Islet precursor cell (in vitro differentiated cells): ENCODE measurements around the gene CACNA1E.
"Not testable (repeated sequence)": the region's sequence is repeated elsewhere in the genome, so short reads cannot be mapped to it uniquely, and the experiment has no call there.

Source experiments
- DNase-seq: peaks from one replicate; pipeline ENCODE4 v3.0.0-alpha.2; 2018

The CACNA1E gene

DNA sequence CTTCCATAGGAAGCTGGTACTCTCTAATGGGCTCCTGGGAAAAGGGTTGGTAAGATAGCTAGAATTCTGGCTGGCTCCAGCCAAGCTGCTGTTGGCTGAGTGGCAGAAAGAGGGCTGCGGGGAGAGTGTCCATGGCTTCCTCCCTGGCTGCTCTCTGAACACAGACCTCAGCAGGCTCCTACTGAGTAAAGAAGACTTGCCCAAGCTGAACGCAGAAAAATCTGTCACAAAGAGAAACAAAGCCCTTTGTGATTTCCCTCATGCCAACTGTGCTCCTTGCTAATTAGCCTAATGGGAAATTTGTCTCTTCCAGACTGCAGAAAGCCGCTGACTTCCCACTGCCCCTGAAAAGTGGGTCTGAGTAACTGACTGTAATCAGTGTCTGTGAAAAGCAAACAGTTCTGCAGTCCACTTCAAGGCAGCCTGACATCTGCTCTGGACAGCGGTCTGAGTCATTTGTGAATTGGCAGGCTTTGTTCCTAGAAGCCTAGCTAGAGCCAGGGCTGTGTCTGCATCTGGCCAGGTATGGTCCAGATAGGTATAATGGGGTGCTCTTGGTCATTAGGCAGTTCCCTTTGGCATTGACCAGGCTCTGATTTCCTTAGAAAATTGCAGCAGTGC lies 295.4 kb downstream of the CACNA1E start:
- peak; percentile 92 for DNase-seq

DNA sequence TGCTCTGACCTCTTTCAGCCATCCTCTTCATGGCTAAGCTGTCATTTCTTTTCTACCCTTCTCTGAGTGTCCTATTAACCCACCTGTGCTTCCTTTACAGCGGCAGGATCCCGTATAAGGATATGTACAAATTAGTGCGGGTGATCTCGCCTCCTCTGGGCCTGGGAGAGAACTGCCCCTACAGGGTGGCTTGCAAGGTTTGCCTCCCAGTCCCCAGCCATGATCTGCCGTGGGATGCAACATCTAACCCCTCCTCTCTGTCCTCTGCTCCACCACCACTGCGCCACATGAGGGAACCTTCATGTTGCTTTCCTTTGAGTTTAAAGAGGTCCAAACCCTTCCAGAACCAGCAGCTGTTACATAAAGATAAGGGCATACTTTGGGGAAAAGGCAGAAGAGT lies 296.0 kb downstream of the CACNA1E start:
- no peak for DNase-seq

DNA sequence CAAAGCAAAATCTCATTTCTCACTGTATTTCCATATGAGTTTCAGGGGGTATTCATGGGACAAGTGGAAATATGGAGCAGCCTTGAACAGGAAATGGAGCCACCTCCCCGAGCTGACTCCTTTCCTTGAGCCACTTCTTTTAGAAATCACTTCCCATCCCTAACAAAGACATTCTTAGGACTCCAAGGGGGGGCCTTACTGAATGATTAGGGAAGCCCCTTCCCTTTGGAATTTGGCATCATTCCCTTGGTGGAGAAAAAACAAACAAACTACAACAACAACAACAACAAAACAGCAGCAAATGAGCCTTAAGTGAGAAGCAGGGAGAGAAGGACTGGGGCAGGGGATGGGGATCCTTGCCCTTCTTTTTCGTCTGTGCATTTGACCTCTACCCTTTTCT lies 299.9 kb downstream of the CACNA1E start:
- no peak for DNase-seq

DNA sequence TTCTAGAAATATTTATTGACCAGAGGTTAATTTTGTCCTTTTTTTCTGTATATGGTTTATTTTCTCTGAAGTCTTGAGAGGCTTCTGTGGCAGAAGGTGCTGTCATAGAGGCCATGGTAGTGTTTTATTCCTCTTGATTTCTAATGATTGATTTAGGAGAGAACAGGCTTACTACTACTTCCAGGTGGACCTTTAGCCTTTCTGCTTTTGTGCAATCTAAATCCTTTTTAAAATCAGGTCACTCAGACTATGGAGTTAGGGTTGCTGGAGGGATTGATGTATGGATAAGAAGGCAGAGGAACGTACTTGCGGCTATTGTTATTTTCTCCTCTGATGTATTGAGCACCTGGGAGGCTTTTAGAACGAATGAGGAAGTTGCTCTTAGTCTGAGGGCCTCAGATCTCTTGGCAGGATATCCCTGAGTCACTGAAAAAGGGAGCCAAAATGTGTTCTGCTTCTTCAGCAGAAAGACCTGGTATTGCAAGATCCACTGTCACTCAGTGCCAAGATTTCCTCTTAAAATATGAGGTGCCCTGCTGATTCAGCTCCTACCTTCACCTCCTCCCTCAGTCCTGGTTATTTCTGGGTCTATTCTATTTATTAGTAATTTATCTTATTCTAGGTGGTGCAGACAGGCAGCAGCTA lies 300.8 kb downstream of the CACNA1E start:
- no peak for DNase-seq

DNA sequence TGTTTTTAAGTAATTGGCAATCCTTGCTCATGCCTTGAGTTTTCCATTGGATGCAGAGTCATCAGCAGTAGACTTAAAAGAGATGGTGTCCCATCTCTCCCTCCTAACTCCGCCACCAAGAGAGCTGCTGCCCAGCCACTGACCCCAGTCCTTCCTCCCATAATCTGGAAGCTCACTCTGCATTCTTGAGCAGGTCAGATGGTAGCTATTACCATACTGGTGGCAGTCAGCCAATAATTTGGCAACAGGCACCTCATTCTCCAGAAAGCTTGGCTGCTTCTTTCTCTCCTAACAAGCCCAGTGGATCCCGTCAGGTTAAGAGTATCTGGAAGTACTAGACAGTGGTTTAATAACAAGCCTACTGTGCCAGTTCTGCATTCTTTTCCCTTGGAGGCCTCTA lies 306.1 kb downstream of the CACNA1E start:
- DNase-seq: no peak

DNA sequence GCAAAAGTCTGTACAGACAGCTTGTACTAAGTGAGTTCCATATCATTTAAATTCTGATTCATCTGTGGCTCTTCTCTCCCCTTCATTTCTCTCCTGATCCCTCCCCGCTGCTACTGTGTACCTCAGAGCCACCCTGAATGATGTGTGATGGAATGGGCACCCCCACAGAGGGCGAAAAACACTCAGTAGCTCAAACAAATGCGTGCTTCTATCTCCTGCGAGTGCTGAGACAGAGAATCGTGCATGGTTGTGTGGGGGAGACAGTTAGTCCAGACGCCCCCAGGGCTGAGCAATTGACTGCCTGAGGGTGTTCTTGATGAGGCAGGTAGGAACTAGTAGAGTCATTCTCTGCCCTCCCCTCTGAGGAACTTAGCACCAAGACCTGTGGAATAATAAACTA lies 308.4 kb downstream of the CACNA1E start:
- no peak for DNase-seq

DNA sequence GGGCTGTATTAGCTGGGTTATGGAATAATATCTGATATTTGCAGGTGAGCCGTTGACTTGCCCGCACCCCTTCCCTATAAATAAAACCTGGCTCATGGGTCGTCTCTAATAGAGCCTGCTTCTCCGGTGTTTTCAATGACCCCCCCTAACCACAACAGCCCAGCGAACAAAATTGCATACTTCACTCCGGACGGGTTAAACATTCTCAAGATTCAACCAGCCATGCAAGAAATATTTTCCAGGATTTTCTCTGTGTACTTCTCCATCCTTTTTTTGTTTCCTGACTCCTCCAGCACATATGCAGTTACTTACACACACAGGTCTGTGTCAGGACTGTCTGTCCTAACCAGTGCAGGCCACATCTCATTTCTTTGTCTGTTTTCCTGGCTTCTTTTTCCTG lies 310.5 kb downstream of the CACNA1E start:
- DNase-seq: no peak

DNA sequence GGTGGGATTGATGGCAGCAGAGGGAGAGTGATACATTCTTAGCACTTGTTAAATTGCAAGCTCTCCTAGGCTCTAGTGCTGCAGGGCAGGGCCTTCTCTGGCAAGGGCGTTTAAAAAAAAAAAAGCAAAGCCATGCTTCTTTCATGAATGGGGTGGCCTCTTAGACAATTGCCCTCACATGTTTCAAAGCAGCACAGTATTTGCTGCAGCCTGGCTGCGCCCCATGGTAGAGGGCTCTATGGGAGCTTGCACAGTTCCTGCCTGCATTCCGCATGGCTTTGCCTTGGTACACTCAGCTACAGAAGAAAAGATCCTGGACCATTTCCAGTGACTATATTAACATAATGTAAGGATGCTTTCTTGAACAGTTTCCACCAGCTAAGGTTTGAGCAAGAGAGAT lies 311.0 kb downstream of the CACNA1E start:
- DNase-seq: no peak

DNA sequence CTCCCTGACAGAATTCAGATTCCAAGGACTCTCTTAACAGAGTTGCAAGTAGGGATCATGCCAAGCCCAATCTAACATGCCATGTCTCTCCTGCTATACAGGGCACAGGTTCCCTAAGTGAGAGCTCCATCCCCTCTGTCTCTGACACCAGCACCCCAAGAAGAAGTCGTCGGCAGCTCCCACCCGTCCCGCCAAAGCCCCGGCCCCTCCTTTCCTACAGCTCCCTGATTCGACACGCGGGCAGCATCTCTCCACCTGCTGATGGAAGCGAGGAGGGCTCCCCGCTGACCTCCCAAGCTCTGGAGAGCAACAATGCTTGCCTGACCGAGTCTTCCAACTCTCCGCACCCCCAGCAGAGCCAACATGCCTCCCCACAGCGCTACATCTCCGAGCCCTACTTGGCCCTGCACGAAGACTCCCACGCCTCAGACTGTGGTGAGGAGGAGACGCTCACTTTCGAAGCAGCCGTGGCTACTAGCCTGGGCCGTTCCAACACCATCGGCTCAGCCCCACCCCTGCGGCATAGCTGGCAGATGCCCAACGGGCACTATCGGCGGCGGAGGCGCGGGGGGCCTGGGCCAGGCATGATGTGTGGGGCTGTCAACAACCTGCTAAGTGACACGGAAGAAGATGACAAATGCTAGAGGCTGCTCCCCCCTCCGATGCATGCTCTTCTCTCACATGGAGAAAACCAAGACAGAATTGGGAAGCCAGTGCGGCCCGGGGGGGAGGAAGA lies 315.0 kb downstream of the CACNA1E start:
- no peak for DNase-seq

DNA sequence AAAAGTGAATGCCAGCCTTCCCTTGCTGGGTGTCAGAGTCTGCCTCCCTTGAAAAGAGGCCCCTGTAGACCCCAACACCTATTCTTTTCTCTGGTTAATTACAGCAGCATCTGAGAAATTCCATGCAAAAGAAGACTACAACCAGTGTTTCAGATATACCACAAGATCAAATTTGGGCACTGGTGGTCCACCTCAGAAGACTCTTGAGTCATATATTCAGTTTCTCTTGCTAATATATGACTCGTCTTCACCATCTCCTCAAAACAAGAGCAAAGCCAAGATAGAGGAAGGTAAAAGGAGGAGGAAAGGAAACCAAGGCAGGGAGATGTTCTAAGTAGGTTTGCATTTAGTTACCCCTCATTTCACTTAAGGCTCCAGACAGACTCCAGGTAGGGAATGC lies 318.3 kb downstream of the CACNA1E start:
- DNase-seq: peak; percentile 2

DNA sequence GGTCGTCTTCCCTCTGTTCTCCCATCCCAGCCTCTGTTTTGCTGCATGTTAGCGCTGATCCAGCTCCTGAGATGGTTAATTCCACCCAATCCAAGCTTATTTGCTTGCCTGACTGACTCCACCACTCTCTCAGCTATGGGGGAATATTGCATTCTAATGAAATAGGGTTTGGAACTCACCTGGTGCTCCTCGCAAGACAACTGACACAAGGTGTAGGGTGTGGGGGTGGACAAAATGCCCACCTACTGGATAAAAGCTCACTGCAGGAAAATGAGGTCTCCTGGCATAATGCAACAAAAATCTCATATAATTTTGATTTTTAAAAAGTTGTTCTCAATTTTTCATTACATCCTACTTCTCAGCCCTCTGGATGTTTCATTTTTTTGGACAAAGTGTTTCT lies 319.1 kb downstream of the CACNA1E start:
- DNase-seq: peak; percentile 13

DNA sequence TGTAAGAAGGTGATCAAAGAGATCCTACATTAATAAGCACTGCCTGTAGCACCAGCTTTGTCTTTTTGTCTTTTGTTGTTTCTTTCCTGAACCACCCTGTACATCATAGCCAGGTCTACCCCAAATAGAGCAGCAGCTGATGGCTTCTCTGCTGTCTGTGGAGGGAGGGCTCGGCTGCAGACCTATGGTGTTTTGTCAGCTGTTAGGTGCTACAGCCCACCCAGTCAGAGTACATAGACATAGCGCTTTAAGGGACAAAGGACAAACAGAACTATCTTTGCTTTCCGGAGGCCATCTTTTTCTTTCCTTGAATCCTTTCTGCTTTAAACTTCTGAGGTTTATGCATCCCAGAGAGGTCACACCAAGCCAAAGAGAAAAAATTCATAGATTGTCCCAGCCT lies 320.1 kb downstream of the CACNA1E start:
- DNase-seq: no peak

DNA sequence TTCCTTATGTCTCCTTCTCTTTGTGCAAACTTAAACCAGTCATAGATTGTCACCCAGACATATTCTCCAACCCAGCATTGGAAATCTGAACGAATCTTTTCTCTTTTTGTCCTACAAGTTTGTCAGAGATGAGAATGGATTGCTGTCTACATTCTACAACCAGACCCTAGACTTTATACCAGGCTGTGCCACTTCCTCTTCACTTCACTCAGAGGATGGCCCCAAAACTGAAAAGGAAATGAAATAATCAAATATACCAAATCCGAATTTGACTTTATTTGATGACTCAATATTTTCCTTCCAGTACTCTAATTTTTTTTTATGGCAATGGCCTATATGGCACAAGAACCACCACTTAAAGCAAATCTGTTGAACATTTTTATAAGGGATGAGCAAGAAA lies 321.7 kb downstream of the CACNA1E start:
- no peak for DNase-seq

DNA sequence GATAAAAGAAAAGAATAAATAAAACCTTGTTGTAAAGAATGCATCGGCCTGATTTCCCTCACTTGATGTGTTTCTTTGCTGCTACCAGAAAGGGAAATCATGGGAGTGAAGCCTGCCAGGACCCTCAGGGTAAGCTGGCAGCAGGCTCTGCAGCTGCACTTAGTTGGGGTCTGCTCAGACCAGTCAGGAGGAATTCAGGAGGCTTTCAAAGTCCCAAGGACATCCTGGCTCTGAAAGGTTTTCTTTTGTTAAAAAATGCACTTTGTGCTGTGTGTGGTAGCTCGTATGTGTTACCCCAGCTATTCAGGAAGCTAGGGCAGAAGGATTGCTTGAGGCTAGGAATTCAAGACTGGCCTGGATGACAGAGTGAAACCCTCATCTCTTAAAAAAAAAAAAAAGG lies 323.4 kb downstream of the CACNA1E start:
- peak; percentile 85 for DNase-seq

DNA sequence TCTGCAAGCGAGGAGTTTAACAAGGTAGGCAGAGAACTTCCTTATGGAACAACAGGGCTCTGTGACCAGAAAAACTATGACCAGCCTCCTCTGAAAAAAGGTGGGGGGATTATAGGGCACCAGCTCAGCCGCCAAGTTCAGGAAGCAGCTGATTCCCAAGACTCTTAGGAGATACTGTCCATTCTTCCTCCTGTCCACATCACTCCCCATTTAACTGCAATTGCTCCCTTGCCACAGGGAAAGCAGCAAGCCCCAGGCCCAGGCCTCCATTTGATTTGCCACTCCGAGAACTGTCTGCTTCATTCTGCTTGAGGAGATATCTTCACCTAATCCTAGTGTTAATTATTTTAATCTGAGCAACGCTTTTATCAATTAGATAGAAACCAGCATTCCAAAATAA lies 323.9 kb downstream of the CACNA1E start:
- peak; percentile 75 for DNase-seq

DNA sequence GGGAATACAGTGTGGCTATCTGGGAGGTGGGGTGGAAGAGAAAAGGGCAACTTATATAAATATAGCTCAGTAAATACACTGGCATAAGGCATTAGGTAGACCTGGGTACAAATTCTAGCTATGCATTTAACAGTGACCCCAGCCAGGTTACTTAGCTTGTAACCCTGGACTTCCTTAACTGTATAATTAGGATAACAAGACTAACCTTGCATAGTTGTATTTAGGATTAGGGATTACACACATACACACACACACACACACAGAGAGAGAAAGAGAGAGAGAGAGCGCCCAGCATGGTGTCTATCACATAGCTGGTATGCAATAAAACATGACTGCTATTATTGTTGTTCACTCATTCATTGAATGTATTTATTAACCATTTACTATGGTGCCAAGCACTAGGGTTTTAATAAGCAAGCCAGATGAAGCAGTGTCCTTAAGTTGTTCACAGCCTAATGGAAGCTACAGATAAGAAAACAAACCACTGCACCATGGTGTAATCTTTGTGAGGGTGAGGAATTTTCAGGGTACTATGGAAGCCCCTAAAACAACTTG lies 326.8 kb downstream of the CACNA1E start:
- DNase-seq: no peak

DNA sequence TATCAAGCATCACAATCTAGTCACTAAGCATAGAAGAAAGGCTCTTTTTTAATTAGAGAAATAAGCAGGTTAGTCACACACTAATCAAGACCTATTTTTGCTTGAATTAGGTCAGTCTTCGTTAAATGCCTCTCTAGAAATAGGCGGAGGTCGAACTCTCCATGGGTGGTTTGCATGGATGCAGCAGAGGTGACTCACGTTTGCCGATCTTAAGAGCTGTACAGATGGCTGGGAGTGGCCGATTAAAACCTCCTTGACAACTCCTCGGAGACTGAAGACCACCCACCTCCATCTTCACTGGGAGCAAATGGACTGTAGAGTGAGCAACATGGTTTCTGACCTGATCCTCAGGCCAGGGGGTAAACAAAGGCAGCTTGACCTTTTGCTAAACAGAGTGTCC lies 328.9 kb downstream of the CACNA1E start:
- DNase-seq: no peak

DNA sequence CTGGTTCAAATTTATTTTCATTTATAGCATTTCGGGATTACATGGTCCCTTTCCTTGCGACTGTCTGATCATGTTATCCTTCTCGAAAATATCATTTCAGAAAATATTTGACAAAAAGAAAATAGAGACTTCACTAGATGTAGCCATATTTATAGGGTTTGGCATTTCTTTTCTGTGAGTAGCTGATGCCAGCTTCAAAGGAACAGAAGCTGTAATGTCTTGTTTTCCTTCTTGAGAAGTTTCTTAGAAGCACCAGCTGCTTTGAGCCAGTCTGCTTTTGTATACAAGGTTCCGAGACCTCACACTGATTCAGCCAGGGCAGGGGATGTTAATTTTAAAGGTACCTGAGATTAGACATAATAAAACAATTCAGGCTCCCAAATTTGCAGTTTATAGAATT lies 329.9 kb downstream of the CACNA1E start:
- DNase-seq: no peak

DNA sequence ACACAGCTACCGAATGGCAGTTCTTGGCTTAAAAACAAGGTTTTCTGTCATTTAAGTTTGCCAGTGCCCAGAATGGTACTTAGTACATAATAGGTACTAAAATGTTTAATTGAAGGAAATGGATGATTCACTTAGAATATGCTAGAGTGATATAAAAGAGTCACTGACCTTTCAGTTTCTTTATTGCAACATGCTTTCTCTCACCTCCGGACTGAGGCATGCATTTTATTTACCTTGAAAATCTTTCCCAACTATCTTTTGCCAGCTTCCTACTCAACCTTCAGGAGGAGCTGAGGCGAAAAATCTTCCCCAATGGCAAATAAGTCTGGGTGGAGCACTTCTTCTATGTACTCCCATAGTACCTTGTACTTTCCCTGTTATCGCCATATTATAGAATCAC lies 333.3 kb downstream of the CACNA1E start:
- no peak for DNase-seq

DNA sequence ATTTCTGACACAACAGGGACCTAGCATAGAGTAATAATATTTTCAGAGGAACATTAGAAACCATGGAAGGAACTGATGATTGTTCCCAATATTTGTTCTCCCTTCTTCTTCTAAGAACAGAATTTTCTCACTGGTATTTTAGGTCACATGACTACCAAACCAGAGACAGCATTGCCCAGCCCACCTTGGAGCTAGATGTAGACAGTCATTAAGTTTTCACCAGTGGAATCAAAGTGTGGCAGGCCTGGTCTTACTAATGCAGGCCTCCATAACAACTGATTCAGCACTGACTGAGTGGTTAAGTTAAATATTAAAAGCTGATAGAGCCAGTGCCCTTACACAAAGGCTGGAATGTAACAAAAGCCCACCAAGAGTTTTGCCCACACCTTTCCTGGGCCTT lies 333.8 kb downstream of the CACNA1E start:
- no peak for DNase-seq

DNA sequence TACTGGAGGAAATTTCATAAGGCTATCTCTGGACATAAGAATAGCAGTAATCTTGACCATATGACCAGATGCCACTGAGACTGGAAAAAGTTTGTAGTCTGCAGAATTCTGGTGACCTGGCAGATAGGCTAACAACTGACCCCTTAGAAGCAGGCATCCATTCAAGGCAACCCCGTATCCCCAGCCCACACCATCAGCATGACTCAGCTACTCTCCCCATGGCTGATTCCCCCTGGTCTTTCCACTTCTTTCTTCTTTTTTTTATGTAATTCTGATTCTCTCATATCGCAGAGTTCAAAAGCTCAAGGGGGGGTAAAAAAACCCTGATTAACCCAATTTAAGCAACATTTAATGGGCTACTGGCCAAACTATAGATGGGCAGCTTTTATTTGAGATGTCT lies 335.1 kb downstream of the CACNA1E start:
- DNase-seq: no peak

DNA sequence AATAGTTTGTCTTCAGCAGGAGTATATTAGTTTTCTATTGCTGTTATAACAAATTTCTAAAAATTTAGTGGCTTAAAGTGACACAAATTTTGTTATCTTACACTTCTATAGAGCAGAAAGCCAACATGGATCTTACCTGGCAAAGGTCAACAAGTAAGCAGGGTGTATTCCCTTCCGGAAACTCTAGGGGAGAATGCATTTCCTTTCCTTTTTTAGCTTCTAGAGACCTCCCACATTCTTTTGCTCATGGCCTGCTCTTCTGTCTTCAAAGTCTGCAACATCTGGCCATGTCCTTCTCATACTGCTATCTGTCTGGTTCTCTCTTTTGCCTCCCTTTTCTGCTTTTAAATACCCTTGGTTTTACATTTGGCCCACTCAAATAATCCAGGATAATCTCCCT lies 335.6 kb downstream of the CACNA1E start:
- DNase-seq: no peak

DNA sequence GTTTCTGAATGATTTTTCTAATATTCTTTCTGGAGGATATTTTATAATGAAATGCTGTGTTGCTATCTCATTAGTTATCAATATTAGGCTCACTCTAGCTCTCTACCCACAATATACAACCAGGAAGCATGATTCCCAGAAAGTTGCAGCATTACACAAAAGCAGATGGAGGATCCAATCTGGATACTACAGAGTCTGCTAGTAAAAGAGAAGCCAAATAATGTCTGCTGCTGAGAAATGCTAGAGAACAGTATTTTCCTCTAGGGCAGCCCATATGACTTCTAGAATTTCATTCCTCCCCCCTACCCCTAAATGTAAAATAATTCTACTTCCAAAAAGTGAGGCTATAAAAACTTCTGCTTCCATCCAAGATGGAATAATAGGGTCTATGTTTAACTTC lies 338.4 kb downstream of the CACNA1E start:
- no peak for DNase-seq

DNA sequence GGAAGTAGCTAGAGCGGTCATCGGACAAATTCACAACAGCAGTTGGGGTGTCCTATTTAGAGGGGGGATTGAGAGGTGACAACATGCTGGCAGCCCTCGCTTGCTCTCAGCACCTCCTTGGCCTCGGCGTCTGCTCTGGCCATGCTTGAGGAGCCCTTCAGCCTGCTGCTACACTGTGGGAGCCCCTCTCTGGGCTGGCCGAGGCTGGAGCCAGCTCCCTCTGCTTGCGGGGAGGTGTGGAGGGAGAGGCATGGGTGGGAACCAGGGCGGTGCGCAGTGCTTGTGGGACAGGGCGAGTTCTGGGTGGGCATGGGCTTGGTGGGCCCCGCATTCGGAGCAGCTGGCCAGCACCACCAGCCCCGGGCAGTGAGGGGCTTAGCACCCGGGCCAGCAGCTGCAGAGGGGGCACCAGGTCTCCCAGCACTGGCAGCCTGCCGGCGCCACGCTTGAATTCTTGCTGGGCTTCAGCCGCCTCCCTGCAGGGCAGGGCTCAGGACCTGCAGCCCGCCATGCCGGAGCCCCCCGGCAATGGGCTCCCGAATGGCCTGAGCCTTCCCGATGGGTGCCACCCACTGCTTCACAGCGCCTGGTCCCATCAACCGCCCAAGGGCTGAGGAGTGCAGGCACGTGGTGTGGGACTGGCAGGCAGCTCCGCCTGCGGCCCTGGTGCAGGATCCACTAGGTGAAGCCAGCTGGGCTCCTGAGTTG lies 349.0 kb downstream of the CACNA1E start:
- DNase-seq: not testable (repeated sequence)
